HG02981 (cell line): ENCODE measurements around the gene ACOT9.
"Not testable (repeated sequence)": the region's sequence is repeated elsewhere in the genome, so short reads cannot be mapped to it uniquely, and the experiment has no call there.

ENCODE experiments used
- ATAC-seq: cut with Tn5 transposase; IDR thresholded peaks from one replicate; pipeline ENCODE4 v1.9.1; 2021; ENCODE audit warnings: mild to moderate bottlenecking, moderate library complexity; ENCODE audit not compliant: unreplicated experiment

The ACOT9 gene

GRCh38 chrX:23742697-23743622, at the start of gene ACOT9:
Gene ACOT9 (minus strand): TSS chrX:23743276. CDS start chrX:23743144, 132 bp downstream.
- ATAC-seq = peak; percentile 96

- no peak for ATAC-seq
These were observed 47.0 kb upstream of the ACOT9 start for GRCh38 chrX:23790155-23790497.

GRCh38 chrX:23789386-23790154, 46.5 kb upstream of the ACOT9 start:
- no peak for ATAC-seq

GRCh38 chrX:23788946-23789345, 45.9 kb upstream of the ACOT9 start:
- no peak for ATAC-seq

GRCh38 chrX:23788521-23788920, 45.4 kb upstream of the ACOT9 start:
- ATAC-seq = peak; percentile 51

- no peak for ATAC-seq
These were observed 44.7 kb upstream of the ACOT9 start for GRCh38 chrX:23787745-23788118.

GRCh38 chrX:23786268-23786815, 43.3 kb upstream of the ACOT9 start:
- no peak for ATAC-seq

GRCh38 chrX:23785580-23785979, 42.5 kb upstream of the ACOT9 start:
- no peak for ATAC-seq

- no peak for ATAC-seq
These were observed 41.6 kb upstream of the ACOT9 start for GRCh38 chrX:23784470-23785331.

GRCh38 chrX:23783589-23784469, 40.8 kb upstream of the ACOT9 start:
- ATAC-seq = no peak

GRCh38 chrX:23782863-23783588, 40.0 kb upstream of the ACOT9 start, which contains the start of gene SAT1:
Gene SAT1 (plus strand): TSS chrX:23783173. CDS start chrX:23783352, 179 bp downstream.
- peak; percentile 78 for ATAC-seq

GRCh38 chrX:23782455-23782854, 39.4 kb upstream of the ACOT9 start:
- ATAC-seq = no peak

GRCh38 chrX:23779025-23779424, 35.9 kb upstream of the ACOT9 start:
- ATAC-seq = no peak

- ATAC-seq = no peak
These were observed 33.3 kb upstream of the ACOT9 start for GRCh38 chrX:23776363-23776762.

GRCh38 chrX:23773601-23774175, 30.6 kb upstream of the ACOT9 start:
- ATAC-seq = peak; percentile 92

GRCh38 chrX:23771086-23771485, 28.0 kb upstream of the ACOT9 start:
- not testable (repeated sequence) for ATAC-seq

- no peak for ATAC-seq
These were observed 27.1 kb upstream of the ACOT9 start for GRCh38 chrX:23770142-23770541.

GRCh38 chrX:23766650-23767551, 23.8 kb upstream of the ACOT9 start:
- peak; percentile 82 for ATAC-seq
